Activated T-cell treated with anti-CD3 and anti-CD28 coated beads, Interleukin-2, amount 50 U/mL, for 24 hours (primary cell): ENCODE results near the gene TLL2.

Experiments used
- DNase-seq: peaks from one replicate; pipeline ENCODE4 v3.0.0-alpha.2; 2020
- H3K27ac Mint-ChIP-seq: 2 replicates; pipeline ENCODE4 v1.8.0; 2020; ENCODE audit warnings: mild to moderate bottlenecking, mixed read lengths
- H3K27me3 Mint-ChIP-seq: 2 replicates; pipeline ENCODE4 v1.8.0; 2020; ENCODE audit warnings: mixed read lengths
- H3K36me3 Mint-ChIP-seq: 2 replicates; pipeline ENCODE4 v1.8.0; 2020; ENCODE audit warnings: low read depth, mixed read lengths
- H3K4me1 Mint-ChIP-seq: 2 replicates; pipeline ENCODE4 v1.8.0; 2020; ENCODE audit warnings: low read depth, mixed read lengths
- H3K4me3 Mint-ChIP-seq: 2 replicates; pipeline ENCODE4 v1.8.0; 2020; ENCODE audit warnings: mild to moderate bottlenecking, moderate library complexity, mixed read lengths
- H3K9me3 Mint-ChIP-seq: 2 replicates; pipeline ENCODE4 v1.8.0; 2020; ENCODE audit warnings: mixed read lengths

TLL2 gene

DNA sequence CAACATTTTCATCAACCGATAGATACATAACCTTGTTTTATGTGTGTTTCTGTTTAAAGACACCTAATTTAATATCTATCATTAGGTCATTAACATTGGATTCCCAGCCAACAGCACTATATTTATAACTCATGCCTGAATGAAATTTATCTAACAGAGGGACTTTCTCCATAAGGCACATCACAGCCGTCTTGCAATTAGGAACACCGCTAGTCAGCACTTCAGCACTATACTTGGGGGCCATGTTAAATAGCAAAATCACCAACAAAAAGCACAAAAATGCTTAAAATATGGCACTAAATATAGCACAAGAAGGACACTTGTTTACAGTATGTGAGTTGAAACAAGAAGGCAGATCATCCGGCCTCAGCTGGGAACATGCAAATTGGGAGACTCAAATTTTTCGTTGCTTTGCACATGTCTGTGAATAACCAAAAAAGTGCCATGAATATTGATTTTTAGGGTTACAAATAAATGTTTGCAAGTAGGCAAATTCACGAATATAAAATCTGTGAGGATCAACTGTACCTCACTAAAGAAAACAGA, 51.0 kb downstream of the TLL2 start:
- Mint-ChIP-seq H3K27ac (no peak overlapping the region), H3K27me3 (peaks cover 24% of the 10 kb centered on the region), H3K36me3 (no peaks in the 10 kb centered on the region), H3K4me1 (no peaks in the 10 kb centered on the region), H3K9me3 (peaks cover 9% of the 10 kb centered on the region), H3K4me3 (no peak overlapping the region)
- no peak for DNase-seq

DNA sequence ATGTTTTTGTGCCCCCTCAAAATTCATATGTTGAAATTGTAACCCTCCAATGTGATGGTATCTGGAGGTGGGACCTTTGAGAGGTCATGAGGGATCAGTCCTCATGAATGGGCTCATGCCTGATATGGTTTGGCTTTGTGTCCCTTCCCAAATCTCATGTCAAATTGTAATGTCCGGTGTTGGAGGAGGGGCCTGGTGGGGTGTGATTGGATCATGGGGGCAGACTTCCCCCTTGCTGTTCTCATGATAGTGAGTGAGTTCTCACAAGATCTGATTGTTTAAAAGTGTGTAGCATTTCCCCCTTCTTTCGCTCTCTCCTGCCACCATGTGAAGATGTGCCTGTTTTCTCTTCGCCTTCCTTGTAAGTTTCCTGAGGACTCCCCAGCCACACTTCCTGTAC, 53.4 kb downstream of the TLL2 start:
- Mint-ChIP-seq H3K4me1 (no peaks in the 10 kb centered on the region), H3K9me3 (peaks cover 9% of the 10 kb centered on the region), H3K27me3 (peaks cover 9% of the 10 kb centered on the region), H3K4me3 (no peak overlapping the region), H3K36me3 (no peaks in the 10 kb centered on the region), H3K27ac (no peak overlapping the region)
- DNase-seq: no peak

DNA sequence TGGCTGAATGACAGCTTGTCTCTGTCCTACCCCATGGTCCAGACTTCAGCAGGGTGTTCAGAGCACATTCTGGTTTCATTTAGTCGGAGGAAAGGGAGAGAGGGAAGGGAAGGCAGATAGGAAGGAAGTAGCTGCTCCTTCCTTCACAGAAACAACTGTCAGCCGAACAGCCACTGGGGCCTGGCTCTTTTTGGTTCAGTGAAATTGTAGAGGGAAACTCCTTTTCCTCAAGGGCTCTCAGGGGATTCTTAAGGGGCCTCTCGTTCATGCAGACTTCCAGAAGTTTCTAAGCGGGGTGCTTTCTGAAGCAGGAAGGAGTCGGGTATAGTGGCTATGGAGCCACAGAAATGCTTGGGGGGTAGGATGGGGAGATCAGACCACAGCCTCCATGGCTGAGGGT, 56.4 kb downstream of the TLL2 start:
- no peak overlapping the region for H3K27ac Mint-ChIP-seq
- no peak overlapping the region for H3K4me3 Mint-ChIP-seq
- H3K9me3 Mint-ChIP-seq: peaks cover 9% of the 10 kb centered on the region

DNA sequence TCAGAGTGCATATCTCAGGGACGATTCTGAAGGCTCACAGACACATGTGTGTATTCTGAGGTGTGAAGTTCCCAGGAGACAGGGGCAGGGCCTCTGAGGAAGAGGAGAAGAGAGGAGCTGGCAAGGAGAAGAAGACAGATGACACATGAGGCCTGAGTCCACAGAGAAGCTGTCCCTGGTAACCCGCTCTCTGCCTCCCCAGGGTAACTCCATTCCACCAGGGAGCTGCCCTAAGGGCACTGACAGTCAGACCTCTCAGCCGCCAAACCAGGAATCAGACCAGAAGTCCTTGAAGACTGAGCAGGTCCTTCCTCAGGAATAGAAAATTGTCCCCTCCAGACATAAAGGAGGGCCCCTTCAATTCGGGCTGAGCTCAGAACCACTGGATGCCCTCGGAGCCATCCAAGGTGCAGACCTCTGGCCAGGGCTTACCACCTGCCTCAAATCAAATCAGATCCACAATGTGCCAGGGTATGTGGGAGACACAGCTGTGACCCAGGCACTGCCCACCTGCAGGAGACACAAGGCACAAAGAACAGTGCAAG, 57.4 kb downstream of the TLL2 start:
- DNase-seq: no peak
- Mint-ChIP-seq H3K4me1 (no peaks in the 10 kb centered on the region), H3K4me3 (no peak overlapping the region), H3K27ac (no peak overlapping the region), H3K36me3 (no peaks in the 10 kb centered on the region), H3K27me3 (peaks cover under 1% of the 10 kb centered on the region), H3K9me3 (peaks cover 6% of the 10 kb centered on the region)

More for the DNA sequence above, 56.4 kb downstream of the TLL2 start:
- DNase-seq: no peak
- Mint-ChIP-seq H3K36me3 (no peaks in the 10 kb centered on the region), H3K27me3 (peaks cover 4% of the 10 kb centered on the region), H3K4me1 (no peaks in the 10 kb centered on the region)

DNA sequence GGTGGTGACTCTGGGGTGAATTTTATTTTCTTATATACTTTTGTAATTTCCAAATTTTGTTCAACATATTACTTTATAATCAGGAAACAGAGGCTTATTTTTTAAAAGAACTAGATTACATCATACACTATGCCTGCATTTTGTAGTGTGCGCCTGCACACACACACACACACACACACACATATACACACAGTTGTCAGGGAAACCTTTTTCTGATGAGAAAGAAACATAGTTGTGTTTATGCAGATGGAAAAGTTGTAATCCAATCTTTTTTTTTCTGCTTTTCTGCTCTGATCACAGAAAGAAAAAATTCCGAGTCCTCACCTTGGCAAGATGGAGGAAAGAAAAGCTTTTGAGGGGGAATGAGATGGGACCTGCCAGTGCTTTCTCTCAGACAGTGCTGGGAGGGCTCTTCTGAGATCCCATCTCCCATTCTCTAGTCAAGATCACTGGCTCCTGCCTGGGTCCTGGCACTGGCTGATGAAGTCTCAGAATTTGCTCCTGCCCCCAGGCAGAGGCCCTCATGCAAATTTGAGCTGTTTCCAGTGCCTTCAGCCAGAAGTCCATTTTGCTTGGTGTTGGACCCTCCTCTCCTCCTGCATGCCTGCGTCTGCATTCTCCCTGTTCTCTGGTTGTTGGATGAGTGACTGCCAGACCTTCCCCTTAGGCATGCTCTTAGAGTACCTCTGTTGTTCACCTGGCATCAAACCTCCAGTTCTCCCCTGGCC, 59.7 kb downstream of the TLL2 start:
- DNase-seq: no peak
- Mint-ChIP-seq H3K27me3 (peaks cover 4% of the 10 kb centered on the region), H3K9me3 (no peaks in the 10 kb centered on the region), H3K27ac (no peak overlapping the region), H3K4me1 (no peaks in the 10 kb centered on the region), H3K36me3 (no peaks in the 10 kb centered on the region), H3K4me3 (no peak overlapping the region)

DNA sequence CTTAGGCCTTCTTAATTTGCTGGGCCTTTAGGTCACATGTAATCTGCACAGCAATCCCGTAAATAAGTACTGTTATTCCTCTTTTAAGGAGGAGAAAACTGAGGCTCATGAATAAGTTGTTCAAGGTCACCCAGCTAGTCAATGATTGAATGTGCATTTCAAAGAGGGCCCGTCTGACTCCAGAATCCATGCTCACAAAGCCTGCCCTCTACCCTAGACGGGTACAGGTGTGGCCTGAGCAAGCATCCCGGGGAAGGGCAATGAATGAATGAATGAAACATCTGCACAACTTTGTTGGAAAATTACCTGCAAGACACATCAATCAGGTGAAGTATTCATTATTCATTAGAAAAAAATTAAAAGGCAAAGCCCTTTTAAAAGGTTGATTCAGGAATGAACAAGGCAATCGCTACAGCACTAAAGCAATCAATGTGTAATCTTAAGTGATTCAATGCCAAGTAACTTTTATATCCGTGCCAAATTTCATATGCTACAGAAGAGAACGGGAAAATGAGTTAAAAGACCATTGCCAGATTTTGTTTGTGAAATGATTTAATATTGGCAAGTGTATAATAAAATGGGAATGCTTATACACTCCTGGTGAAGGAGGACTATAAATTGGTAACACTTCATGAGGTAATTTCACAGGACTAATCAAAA, 61.1 kb downstream of the TLL2 start:
- Mint-ChIP-seq H3K27me3 (peaks cover 4% of the 10 kb centered on the region), H3K36me3 (no peaks in the 10 kb centered on the region), H3K4me3 (no peak overlapping the region)

DNA sequence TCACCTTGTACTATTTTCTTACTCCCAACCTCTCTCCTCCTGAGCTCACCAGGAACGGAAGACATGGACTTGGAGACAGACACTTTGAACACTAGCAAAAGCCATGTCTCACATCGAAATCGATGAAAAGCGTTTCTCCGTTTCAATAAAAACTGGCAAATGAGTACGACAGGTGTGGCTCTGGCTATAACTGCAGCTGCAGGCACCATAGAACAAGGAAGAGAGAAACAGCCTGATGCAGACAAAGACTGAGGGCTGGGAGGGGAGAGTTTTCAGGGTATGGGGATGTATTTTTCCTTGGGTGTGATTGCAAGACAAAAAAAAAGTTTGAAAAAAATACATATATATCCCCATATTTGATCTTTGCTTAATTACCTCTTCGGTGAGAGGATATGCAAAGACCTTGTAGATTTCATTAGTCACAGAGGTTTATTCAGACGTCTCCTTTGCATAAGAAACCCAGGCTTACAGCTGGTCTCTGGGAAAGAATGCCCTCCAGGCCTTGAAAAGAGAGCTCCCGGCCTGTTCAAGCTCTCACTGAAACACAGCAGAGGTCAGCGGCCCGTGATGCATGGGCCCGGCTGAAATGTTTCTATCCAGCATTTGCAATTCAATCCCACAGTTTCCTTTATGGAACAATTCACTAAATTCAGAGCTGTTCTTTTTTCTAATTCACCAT, 63.1 kb downstream of the TLL2 start:
- Mint-ChIP-seq H3K4me1 (no peaks in the 10 kb centered on the region), H3K27me3 (peaks cover 9% of the 10 kb centered on the region), H3K4me3 (no peak overlapping the region)

More for the DNA sequence above, 61.1 kb downstream of the TLL2 start:
- no peaks in the 10 kb centered on the region for H3K9me3 Mint-ChIP-seq
- DNase-seq: no peak
- H3K27ac Mint-ChIP-seq: no peak overlapping the region
- no peaks in the 10 kb centered on the region for H3K4me1 Mint-ChIP-seq

DNA sequence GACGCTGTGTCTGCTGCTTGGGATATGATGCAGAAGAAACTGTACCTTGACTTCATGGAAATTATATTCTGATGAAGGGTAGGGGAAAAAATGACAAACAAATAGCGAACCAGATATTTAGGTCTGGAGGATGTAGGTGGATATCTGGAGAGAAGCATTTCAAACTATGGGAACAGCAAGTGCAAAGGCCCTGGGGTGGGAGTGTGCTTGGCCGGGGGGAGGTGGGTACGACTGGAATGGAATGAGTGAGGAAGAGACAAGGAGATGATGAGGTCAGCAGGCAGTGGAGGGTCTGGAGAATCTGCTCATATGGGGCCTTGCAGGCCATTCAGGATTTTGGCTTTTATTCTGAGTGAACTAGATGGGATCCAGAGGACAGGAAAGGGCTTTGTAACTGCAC, 65.2 kb downstream of the TLL2 start:
- Mint-ChIP-seq H3K4me3 (no peak overlapping the region), H3K36me3 (no peaks in the 10 kb centered on the region), H3K27me3 (peaks cover 16% of the 10 kb centered on the region), H3K9me3 (no peaks in the 10 kb centered on the region), H3K27ac (no peak overlapping the region), H3K4me1 (no peaks in the 10 kb centered on the region)
- no peak for DNase-seq

More for the DNA sequence above, 63.1 kb downstream of the TLL2 start:
- no peaks in the 10 kb centered on the region for H3K36me3 Mint-ChIP-seq
- no peak for DNase-seq
- H3K9me3 Mint-ChIP-seq: no peaks in the 10 kb centered on the region
- no peak overlapping the region for H3K27ac Mint-ChIP-seq

DNA sequence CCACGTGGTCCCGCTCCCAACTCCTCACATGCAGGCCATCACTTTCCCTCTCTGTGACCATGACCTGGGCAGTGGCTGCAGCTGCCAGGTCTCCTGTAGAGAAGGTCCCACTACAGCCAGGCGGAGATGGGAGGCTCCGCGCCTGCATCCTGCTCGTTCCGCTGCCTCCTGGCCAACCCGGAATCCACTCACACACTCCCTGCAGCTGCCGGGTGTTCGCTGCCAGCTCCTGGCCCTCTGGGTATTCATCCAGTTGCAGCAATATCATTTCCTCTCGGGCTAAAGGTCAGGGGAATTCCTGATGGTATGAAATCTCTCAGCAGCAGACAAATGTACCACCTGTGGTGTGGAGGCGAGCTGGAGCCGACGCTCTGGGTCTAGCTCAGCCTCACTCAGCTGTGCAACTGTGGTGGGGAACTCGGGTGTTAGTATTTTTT, 65.7 kb downstream of the TLL2 start:
- Mint-ChIP-seq H3K9me3 (no peaks in the 10 kb centered on the region), H3K36me3 (no peaks in the 10 kb centered on the region), H3K27ac (no peak overlapping the region), H3K27me3 (peaks cover 16% of the 10 kb centered on the region), H3K4me3 (no peak overlapping the region), H3K4me1 (no peaks in the 10 kb centered on the region)
- no peak for DNase-seq

DNA sequence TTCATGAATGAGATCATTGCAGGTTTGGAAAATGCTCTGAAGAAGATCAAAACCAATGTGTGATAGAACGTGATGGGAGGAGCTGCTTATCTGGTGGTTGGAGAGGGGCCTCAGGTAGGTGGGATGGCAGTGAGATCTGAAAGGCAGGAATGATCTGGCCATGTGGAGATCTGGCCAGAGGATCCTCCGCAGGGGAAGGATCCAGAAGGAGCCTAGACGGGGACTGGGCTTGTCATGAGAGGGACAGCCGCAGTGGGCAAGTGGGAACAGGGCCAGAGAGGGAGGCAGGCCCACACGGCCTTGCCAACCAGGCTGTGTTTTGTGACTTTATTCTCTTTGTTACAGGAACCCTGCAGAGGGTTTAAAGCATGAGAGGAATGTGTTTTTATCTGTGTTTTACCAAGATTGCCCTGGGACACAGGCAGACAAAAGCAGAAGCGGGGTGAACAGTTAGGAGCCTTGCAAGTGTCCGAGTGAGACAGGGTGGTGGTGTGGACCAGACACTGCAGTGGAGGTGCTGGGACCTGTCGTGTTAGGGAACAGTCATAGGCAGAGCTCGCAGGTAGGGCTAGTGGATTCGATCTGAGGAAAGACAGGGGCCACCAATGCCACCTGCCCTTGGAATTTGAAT, 66.6 kb downstream of the TLL2 start:
- peaks cover 16% of the 10 kb centered on the region for H3K27me3 Mint-ChIP-seq
- DNase-seq: no peak
- H3K27ac Mint-ChIP-seq: no peak overlapping the region
- no peaks in the 10 kb centered on the region for H3K36me3 Mint-ChIP-seq
- no peaks in the 10 kb centered on the region for H3K9me3 Mint-ChIP-seq
- no peaks in the 10 kb centered on the region for H3K4me1 Mint-ChIP-seq
- no peak overlapping the region for H3K4me3 Mint-ChIP-seq

DNA sequence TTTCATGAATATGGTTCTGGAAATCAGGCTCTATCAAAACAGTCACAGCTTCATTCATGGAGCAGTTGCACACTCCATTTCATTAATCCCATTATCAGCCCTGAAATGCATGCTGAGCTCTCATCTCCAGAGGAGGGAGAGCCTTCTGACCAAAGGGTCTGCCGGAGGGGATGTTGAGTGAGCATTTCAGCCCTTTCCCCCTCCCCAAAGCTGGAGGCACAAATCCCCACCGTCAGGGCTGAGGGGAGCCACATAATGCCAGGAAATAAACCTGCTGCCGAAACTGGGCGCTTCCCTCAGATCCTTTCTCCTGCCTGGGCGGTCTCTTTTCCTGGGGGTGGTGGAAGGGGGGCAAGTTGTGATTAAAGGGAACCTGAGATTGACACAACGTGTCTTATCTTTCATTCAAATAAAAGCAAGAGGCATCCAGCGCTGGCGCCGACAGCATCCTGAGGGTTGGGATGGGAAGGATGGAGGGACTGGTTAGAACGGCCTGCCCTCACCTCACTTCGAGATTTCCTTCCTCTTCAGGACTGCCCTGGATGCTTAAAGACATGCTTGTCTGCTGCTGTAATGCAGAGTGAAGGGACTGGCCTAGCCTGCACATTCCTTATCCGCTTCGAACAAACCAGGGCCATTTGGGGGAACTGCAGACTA, 71.6 kb downstream of the TLL2 start:
- no peaks in the 10 kb centered on the region for H3K4me1 Mint-ChIP-seq
- H3K9me3 Mint-ChIP-seq: no peaks in the 10 kb centered on the region
- no peak overlapping the region for H3K4me3 Mint-ChIP-seq
- no peaks in the 10 kb centered on the region for H3K36me3 Mint-ChIP-seq
- peaks cover 28% of the 10 kb centered on the region for H3K27me3 Mint-ChIP-seq
- no peak overlapping the region for H3K27ac Mint-ChIP-seq
- no peak for DNase-seq

DNA sequence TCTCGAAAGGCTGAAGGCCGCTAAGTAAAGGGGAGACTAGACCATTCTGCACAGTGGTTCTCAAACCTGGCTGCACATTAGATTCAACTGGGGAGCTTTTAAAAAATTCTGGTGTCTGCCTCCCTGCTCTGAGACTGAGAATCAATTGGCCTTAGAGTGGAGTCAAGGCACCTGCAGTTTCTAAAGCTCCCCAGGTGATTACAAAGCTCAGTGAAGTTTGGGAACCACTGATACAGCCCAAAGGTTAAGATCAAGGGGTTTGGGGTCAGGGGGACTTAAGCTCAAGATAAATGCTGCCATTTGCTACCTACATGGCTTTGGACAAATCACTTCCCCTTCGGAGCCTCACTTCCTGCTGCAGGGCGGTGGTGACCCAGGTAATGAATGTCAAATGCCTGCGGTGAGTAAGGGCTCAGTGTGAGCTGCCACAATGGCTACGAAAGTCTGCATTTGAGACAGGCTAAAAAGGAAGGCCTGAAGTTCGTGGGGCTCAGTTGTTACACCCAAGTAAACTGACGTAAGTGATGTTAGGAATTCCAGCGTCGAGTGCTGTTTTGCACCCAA, 72.3 kb downstream of the TLL2 start:
- Mint-ChIP-seq H3K9me3 (no peaks in the 10 kb centered on the region), H3K4me3 (no peak overlapping the region), H3K27ac (no peak overlapping the region), H3K4me1 (no peaks in the 10 kb centered on the region), H3K27me3 (peaks cover 24% of the 10 kb centered on the region), H3K36me3 (no peaks in the 10 kb centered on the region)
- no peak for DNase-seq

DNA sequence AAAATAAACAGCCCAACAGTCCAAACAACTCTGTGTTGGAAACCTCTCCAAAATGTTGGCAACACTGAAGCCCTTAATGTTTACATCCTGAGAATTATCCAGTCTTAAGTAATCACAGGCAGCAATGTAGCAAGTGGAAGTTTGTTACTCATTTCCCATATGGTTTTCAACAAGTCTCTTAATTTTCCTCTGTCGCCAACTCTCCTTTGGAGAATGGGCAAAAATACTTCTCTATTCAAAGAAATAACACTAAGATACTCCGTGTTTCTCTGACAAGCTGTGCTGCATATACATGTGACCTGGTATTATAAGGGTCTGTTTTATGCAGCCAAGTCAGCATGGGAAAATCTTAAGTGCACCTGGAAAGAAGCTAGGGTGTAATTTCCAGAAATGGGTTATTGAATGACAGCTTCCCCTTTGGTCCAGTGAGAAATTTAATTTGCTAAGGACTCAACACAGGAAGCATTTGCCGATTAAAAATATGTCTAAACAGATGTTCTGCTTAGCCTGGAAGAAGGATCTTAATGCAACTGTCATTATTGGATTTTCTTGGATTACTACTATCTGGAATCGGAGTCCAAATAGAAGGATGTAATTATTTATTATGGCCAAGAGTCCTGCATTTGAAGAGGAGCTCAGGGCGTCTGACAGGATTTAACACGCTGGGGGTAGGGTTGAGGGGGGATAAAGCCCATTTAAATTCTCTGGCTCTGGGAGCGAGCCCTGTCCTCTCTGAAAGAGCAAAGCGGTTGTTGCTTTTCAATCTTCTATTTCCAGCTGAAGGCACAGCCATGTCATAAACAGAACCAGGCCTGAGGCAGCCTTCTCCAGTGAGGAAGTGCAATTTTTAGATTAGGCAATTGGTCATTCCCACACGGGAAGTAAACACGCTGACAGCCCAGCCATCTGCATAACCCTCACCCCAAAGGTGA, 73.1 kb downstream of the TLL2 start:
- Mint-ChIP-seq H3K27me3 (peaks cover 23% of the 10 kb centered on the region), H3K27ac (no peak overlapping the region), H3K4me1 (no peaks in the 10 kb centered on the region), H3K9me3 (no peaks in the 10 kb centered on the region), H3K4me3 (no peak overlapping the region), H3K36me3 (no peaks in the 10 kb centered on the region)
- DNase-seq: no peak
